Adrenal gland (tissue), 12 donors: ENCODE data around the gene TGFA. TPM values are rescaled to one million over a fixed set of nuclear protein-coding genes. Genes with fewer than 3 reads are reported as not detected.

Source experiments
- DNase-seq, 7 donors: peaks; one replicate each; pipeline ENCODE4 v3.0.0-alpha.2; 2019 to 2020
- H3K27ac ChIP-seq, 5 donors: fragments of 200-600 bp; sonication (generic) in 4 of 5; 1 replicate in 3 of 5; 2 replicates in 2 of 5; pipeline versions ENCODE4 v1.5.1 to v1.8.0; 2016 to 2020; ENCODE audit warnings: mild to moderate bottlenecking in 1 of 5
- H3K27me3 ChIP-seq: fragments of 200-600 bp; 2 replicates; pipeline ENCODE4 v1.8.0; 2021
- H3K36me3 ChIP-seq, 2 donors: fragments of 200-600 bp; replicated peaks in 1 of 2; 1 replicate in 1 of 2; 2 replicates in 1 of 2; pipeline versions ENCODE4 v1.5.1 to v1.8.0; 2018 to 2022
- H3K4me1 ChIP-seq, 2 donors: fragments of 200-600 bp; replicated peaks in 1 of 2; 1 replicate in 1 of 2; 2 replicates in 1 of 2; pipeline versions ENCODE4 v1.5.1 to v1.8.0; 2018 to 2021
- H3K4me3 ChIP-seq, 4 donors: fragments of 200-600 bp; sonication (generic) in 3 of 4; one replicate each; pipeline ENCODE4 v1.5.1; 2016 to 2018
- H3K9me3 ChIP-seq, 3 donors: fragments of 200-600 bp; sonication (generic) in 1 of 3; replicated peaks in 1 of 3; 1 replicate in 2 of 3; 2 replicates in 1 of 3; pipeline versions ENCODE4 v1.5.1 to v1.8.0; 2016 to 2021
- CTCF ChIP-seq, 6 experiments: fragments of 450-650 bp in 4 of 6; fragments of 200-600 bp in 2 of 6; sonication (generic) in 1 of 6; IDR thresholded peaks; 1 replicate in 5 of 6; 2 replicates in 1 of 6; pipeline versions ENCODE4 v1.5.1 to v1.8.0; 2016 to 2021; ENCODE audit warnings: antibody characterized with exemption in 6 of 6, mild to moderate bottlenecking in 2 of 6, moderate library complexity in 1 of 6
- POLR2A ChIP-seq, 2 donors: fragments of 450-650 bp; IDR thresholded peaks; one replicate each; pipeline ENCODE4 v1.6.1; 2017; ENCODE audit warnings: antibody characterized with exemption in 2 of 2, mild to moderate bottlenecking in 2 of 2, moderate library complexity in 1 of 2
- WGBS, 4 donors: extraction: QIAGEN DNeasy Blood & Tissue Kit in 2 of 4; methylation state at CpG; one replicate each; pipeline versions ENCODE4 v1.1.5 to v1.1.7; 2013 to 2017; 5-methylcytosine and 5-hydroxymethylcytosine counted together
- intact Hi-C, 2 donors: fragments of 100-400 bp; cut with DNase I; formaldehyde crosslinking; loops; one replicate each; pipeline versions ENCODE4 v1.14.1 to v1.15.0; 2022 to 2023
- polyA plus RNA-seq, 3 donors: library from polyadenylated mRNA; stranded (reverse); fragments of 200-250 nt in 2 of 3; fragments of 350-450 nt in 1 of 3; fragmentation: Illumina TruSeq in 1 of 3; extraction: RNeasy Lipid Tissue Mini Kit (QIAGEN cat#74804) in 1 of 3; gene quantifications; one replicate each; pipeline ENCODE4 v1.2.3, GENCODE V29; 2013 to 2014
- total RNA-seq, 9 donors: library from RNA; depleted of rRNA in 4 of 9; stranded (reverse); fragments of >200 nt in 4 of 9; fragments of 120-200 nt in 1 of 9; fragmentation: NEBNext Ultra II Directional in 1 of 9; extraction: Animal tissue kit (Norgen Biotek cat#: 25700) in 1 of 9; gene quantifications; one replicate each; pipeline versions ENCODE4 v1.1.0 to v1.2.4, GENCODE V29; 2013 to 2023
- donor health status: healthy with polysubstance abuse.
- donor health status: Bipolar disorder and iron deficiency.
- donor health status: DM: yes; HTN: yes; CAD: no.
- donor health status: DM: no; HTN: no; CAD: no.
- donor health status: DM: no; HTN: no; CAD: no.
- donor health status: DM: yes; HTN: yes; CAD: no.

TGFA gene
- total and polyA plus RNA-seq, 12 donors = 0.11 to 8.2 (median 0.75) TPM

DNA sequence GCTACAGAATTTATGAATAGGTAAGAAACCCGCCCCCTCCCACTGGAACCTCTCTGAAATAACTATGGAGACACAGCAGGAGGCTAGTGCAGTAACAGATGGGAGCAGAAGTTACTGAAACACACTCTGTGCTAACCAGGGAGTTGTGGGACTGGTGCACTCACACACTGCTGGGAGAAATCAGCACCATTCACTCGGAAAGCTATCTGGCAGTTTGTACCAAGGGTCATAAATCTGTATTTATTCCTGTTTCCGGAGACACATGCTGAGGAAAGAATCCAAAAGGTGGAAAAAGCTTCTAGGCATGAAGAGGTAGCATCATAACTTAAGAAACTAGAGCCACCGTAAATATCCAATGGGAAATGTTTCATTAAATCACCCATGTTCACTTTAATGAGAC lies 39.9 kb downstream of the TGFA start:
- 55 to 70% (median 67%) methylated on average over 4 of the region's 4 CpGs for WGBS, 4 donors
- intact Hi-C loops = no loop called here
- no peak for DNase-seq
- Histone ChIP-seq H3K27me3 (no peaks in the 10 kb centered on the region), H3K9me3 (no peaks in the 10 kb centered on the region), H3K4me3 (no peak overlapping the region), H3K36me3 (no peaks in the 10 kb centered on the region), H3K4me1 (peaks cover 0 to 8% of the 10 kb centered on the region in 2 donors), H3K27ac (no peak overlapping the region)
- TF ChIP-seq POLR2A (IDR thresholded peaks at IDR 0.05) (no peak), CTCF (IDR thresholded peaks at IDR 0.05) (no peak)

- no peaks in the 10 kb centered on the region for H3K36me3 ChIP-seq
- intact Hi-C loops = no loop called here
- peaks cover 0 to 8% of the 10 kb centered on the region in 2 donors for H3K4me1 ChIP-seq
- 79 to 92% (median 80%) methylated on average over 4 to 8 of the region's 8 CpGs for WGBS, 4 donors
- H3K27me3 ChIP-seq = no peaks in the 10 kb centered on the region
- no peak for DNase-seq
- no peaks in the 10 kb centered on the region for H3K9me3 ChIP-seq
- H3K27ac ChIP-seq = no peak overlapping the region
- no peak overlapping the region for H3K4me3 ChIP-seq
- no peak for TF ChIP-seq CTCF (IDR thresholded peaks at IDR 0.05)
- no peak for TF ChIP-seq POLR2A (IDR thresholded peaks at IDR 0.05)
Measured at GRCh38 chr2:70511971-70512729, 41.5 kb downstream of the TGFA start.

- Histone ChIP-seq H3K4me3 (no peak overlapping the region), H3K27ac (no peak overlapping the region), H3K9me3 (no peaks in the 10 kb centered on the region), H3K4me1 (no peaks in the 10 kb centered on the region), H3K36me3 (no peaks in the 10 kb centered on the region), H3K27me3 (no peaks in the 10 kb centered on the region)
- TF ChIP-seq CTCF (IDR thresholded peaks at IDR 0.05) (no peak), POLR2A (IDR thresholded peaks at IDR 0.05) (no peak)
- intact Hi-C loops = no loop called here
- DNase-seq = no peak
- WGBS, 4 donors = 86 to 96% (median 88%) methylated on average over 1 of the region's 1 CpG
Measured at GRCh38 chr2:70510313-70510712, 43.3 kb downstream of the TGFA start.

- Histone ChIP-seq H3K27ac (no peak overlapping the region), H3K36me3 (no peaks in the 10 kb centered on the region), H3K9me3 (no peaks in the 10 kb centered on the region), H3K4me3 (no peak overlapping the region), H3K27me3 (no peaks in the 10 kb centered on the region), H3K4me1 (no peaks in the 10 kb centered on the region)
- WGBS, 4 donors = 71 to 86% (median 81%) methylated on average over 3 of the region's 3 CpGs
- TF ChIP-seq CTCF (IDR thresholded peaks at IDR 0.05) = no peak
- TF ChIP-seq POLR2A (IDR thresholded peaks at IDR 0.05) = no peak
- no peak for DNase-seq
- intact Hi-C loops = no loop called here
Measured at GRCh38 chr2:70509565-70509964, 44.1 kb downstream of the TGFA start.
